ENCODE data around the gene TMEM132C. TPM values are rescaled to one million over a fixed set of nuclear protein-coding genes. Genes with fewer than 3 reads are reported as not detected.

The TMEM132C gene
- total RNA-seq, 4 donors from 2014 or later = 1.2 to 3.8 (median 2.3) TPM

- H3K36me3 ChIP-seq = no peaks in the 10 kb centered on the region
- no peaks in the 10 kb centered on the region for H3K27me3 ChIP-seq
- H3K9me3 ChIP-seq = no peaks in the 10 kb centered on the region
- no peak overlapping the region for H3K27ac ChIP-seq
- no peak for DNase-seq (ENCODE audit: low spot score in 2 of 2)
- WGBS = 91% methylated on average over 1 of the region's 2 CpGs
- no peak overlapping the region for H3K4me3 ChIP-seq
- peaks cover 5% of the 10 kb centered on the region for H3K4me1 ChIP-seq
- TF ChIP-seq CTCF (IDR thresholded peaks at IDR 0.05) (no peak), POLR2A (IDR thresholded peaks at IDR 0.05) (no peak), EP300 (IDR thresholded peaks at IDR 0.05) (no peak), POLR2AphosphoS5 (IDR thresholded peaks at IDR 0.05) (no peak)
These were observed 21.4 kb downstream of the TMEM132C start for GRCh38 chr12:128288357-128288756.

- 93% methylated on average over 13 of the region's 13 CpGs for WGBS
- no peaks in the 10 kb centered on the region for H3K27me3 ChIP-seq
These were observed 21.9 kb downstream of the TMEM132C start for GRCh38 chr12:128288896-128289295.

GRCh38 chr12:128290938-128291337, 24.0 kb downstream of the TMEM132C start:
- 70% methylated on average over 5 of the region's 6 CpGs for WGBS
- no peak for DNase-seq (ENCODE audit: low spot score in 2 of 2)
- H3K4me1 ChIP-seq = peaks cover 5% of the 10 kb centered on the region
- no peaks in the 10 kb centered on the region for H3K9me3 ChIP-seq
- TF ChIP-seq CTCF (IDR thresholded peaks at IDR 0.05) (no peak), EP300 (IDR thresholded peaks at IDR 0.05) (no peak), POLR2AphosphoS5 (IDR thresholded peaks at IDR 0.05) (no peak)
- no peaks in the 10 kb centered on the region for H3K27me3 ChIP-seq
- no peak overlapping the region for H3K4me3 ChIP-seq
- H3K36me3 ChIP-seq = no peaks in the 10 kb centered on the region
- no peak overlapping the region for H3K27ac ChIP-seq

More at GRCh38 chr12:128288896-128289295, 21.9 kb downstream of the TMEM132C start:
- H3K4me1 ChIP-seq = peaks cover 5% of the 10 kb centered on the region
- H3K9me3 ChIP-seq = no peaks in the 10 kb centered on the region
- TF ChIP-seq POLR2A (IDR thresholded peaks at IDR 0.05) (no peak), POLR2AphosphoS5 (IDR thresholded peaks at IDR 0.05) (no peak), EP300 (IDR thresholded peaks at IDR 0.05) (no peak)
- no peaks in the 10 kb centered on the region for H3K36me3 ChIP-seq
- H3K4me3 ChIP-seq = no peak overlapping the region
- DNase-seq (ENCODE audit: low spot score in 2 of 2) = no peak
- no peak overlapping the region for H3K27ac ChIP-seq

GRCh38 chr12:128298091-128298748, 31.2 kb downstream of the TMEM132C start:
- TF ChIP-seq CTCF (IDR thresholded peaks at IDR 0.05) (no peak), POLR2A (IDR thresholded peaks at IDR 0.05) (no peak), POLR2AphosphoS5 (IDR thresholded peaks at IDR 0.05) (no peak), EP300 (IDR thresholded peaks at IDR 0.05) (no peak)

GRCh38 chr12:128305336-128305892, 38.4 kb downstream of the TMEM132C start:
- no peak for DNase-seq (ENCODE audit: low spot score in 2 of 2)
- no peak overlapping the region for H3K27ac ChIP-seq
- WGBS = 84% methylated on average over 10 of the region's 10 CpGs
- TF ChIP-seq POLR2AphosphoS5 (IDR thresholded peaks at IDR 0.05) = no peak
- no peak for TF ChIP-seq CTCF (IDR thresholded peaks at IDR 0.05)
- no peak for TF ChIP-seq EP300 (IDR thresholded peaks at IDR 0.05)
- no peak for TF ChIP-seq POLR2A (IDR thresholded peaks at IDR 0.05)
- H3K36me3 ChIP-seq = no peaks in the 10 kb centered on the region
- no peak overlapping the region for H3K4me3 ChIP-seq
- H3K4me1 ChIP-seq = no peaks in the 10 kb centered on the region
- no peaks in the 10 kb centered on the region for H3K9me3 ChIP-seq
- H3K27me3 ChIP-seq = no peaks in the 10 kb centered on the region

More at GRCh38 chr12:128298091-128298748, 31.2 kb downstream of the TMEM132C start:
- Histone ChIP-seq H3K4me3 (no peak overlapping the region), H3K36me3 (no peaks in the 10 kb centered on the region), H3K27me3 (no peaks in the 10 kb centered on the region), H3K27ac (no peak overlapping the region), H3K9me3 (no peaks in the 10 kb centered on the region), H3K4me1 (no peaks in the 10 kb centered on the region)
- no peak for DNase-seq (ENCODE audit: low spot score in 2 of 2)
- WGBS = 42% methylated on average over 11 of the region's 11 CpGs
